ENCODE data around the gene CRB3. TPM values are rescaled to one million over a fixed set of nuclear protein-coding genes. Genes with fewer than 3 reads are reported as not detected.

Gene CRB3
- total RNA-seq, 4 donors from 2014 or later: 75.7 to 124 (median 88.7) TPM

- no peak overlapping the region for H3K4me3 ChIP-seq (ENCODE audit: low read depth, poor library complexity, severe bottlenecking)
- 60 to 64% methylated on average over 20 of the region's 20 CpGs for WGBS, 2 donors
- no peak for DNase-seq (ENCODE audit: low spot score in 2 of 2)
- intact Hi-C loops (cut with DNase I; ENCODE audit: low total_unique reads): no loop called here
- no peak for TF ChIP-seq CTCF (IDR thresholded peaks at IDR 0.05)
- no peak for TF ChIP-seq POLR2A (IDR thresholded peaks at IDR 0.05)
These were observed 34.5 kb upstream of the CRB3 start for GRCh38 chr19:6429419-6430221.

GRCh38 chr19:6431891-6432290, 32.2 kb upstream of the CRB3 start:
- no peak for DNase-seq (ENCODE audit: low spot score in 2 of 2)
- H3K4me3 ChIP-seq (ENCODE audit: low read depth, poor library complexity, severe bottlenecking): no peak overlapping the region
- TF ChIP-seq POLR2A (IDR thresholded peaks at IDR 0.05): no peak
- TF ChIP-seq CTCF (IDR thresholded peaks at IDR 0.05): no peak
- intact Hi-C loops (cut with DNase I; ENCODE audit: low total_unique reads): no loop called here
- WGBS, 2 donors: 93% methylated on average over 11 of the region's 11 CpGs

- no peak for DNase-seq (ENCODE audit: low spot score in 2 of 2)
- intact Hi-C loops (cut with DNase I; ENCODE audit: low total_unique reads): no loop called here
- no peak overlapping the region for H3K4me3 ChIP-seq (ENCODE audit: low read depth, poor library complexity, severe bottlenecking)
- TF ChIP-seq POLR2A (IDR thresholded peaks at IDR 0.05): no peak
- no peak for TF ChIP-seq CTCF (IDR thresholded peaks at IDR 0.05)
- 88 to 93% methylated on average over 10 to 11 of the region's 11 CpGs for WGBS, 2 donors
These were observed 30.9 kb upstream of the CRB3 start for GRCh38 chr19:6433165-6433564.

GRCh38 chr19:6433663-6434062, 30.4 kb upstream of the CRB3 start, which contains the start of gene SLC25A41:
Gene SLC25A41, minus strand, starts transcription at chr19:6433763. Its CDS starts 70 bp downstream, at chr19:6433693.
- TF ChIP-seq POLR2A (IDR thresholded peaks at IDR 0.05) (no peak), CTCF (IDR thresholded peaks at IDR 0.05) (no peak)
- intact Hi-C loops (cut with DNase I; ENCODE audit: low total_unique reads): no loop called here
- 89 to 94% methylated on average over 10 of the region's 10 CpGs for whole genome bisulfite sequencing, 2 donors
- no peak within 1 kb of the TSS for H3K4me3 ChIP-seq (ENCODE audit: low read depth, poor library complexity, severe bottlenecking)
- no peak for DNase-seq (ENCODE audit: low spot score in 2 of 2)

- WGBS, 2 donors: 85 to 88% methylated on average over 4 of the region's 4 CpGs
- intact Hi-C loops (cut with DNase I; ENCODE audit: low total_unique reads): no loop called here
- TF ChIP-seq POLR2A (IDR thresholded peaks at IDR 0.05) (no peak), CTCF (IDR thresholded peaks at IDR 0.05) (no peak)
- no peak for DNase-seq (ENCODE audit: low spot score in 2 of 2)
- H3K4me3 ChIP-seq (ENCODE audit: low read depth, poor library complexity, severe bottlenecking): no peak overlapping the region
These were observed 24.3 kb upstream of the CRB3 start for GRCh38 chr19:6439743-6440142.

Measured in lower leg skin (tissue), 4 donors.